ENCODE results near the gene RNF123.

RNF123 gene

GRCh38 chr3:49732597-49732996 is 43.2 kb downstream of the RNF123 start:
- Histone ChIP-seq H3K36me3 (peaks cover 8% of the 10 kb centered on the region), H3K27me3 (no peaks in the 10 kb centered on the region), H3K9me3 (no peaks in the 10 kb centered on the region), H3K4me1 (no peaks in the 10 kb centered on the region), H3K4me3 (ENCODE audit: low read depth, low read length) (no peak overlapping the region)
- no peak for TF ChIP-seq CTCF (IDR thresholded peaks at IDR 0.05; ENCODE audit: low read depth, low read length)
- DNase-seq = no peak

DNA sequence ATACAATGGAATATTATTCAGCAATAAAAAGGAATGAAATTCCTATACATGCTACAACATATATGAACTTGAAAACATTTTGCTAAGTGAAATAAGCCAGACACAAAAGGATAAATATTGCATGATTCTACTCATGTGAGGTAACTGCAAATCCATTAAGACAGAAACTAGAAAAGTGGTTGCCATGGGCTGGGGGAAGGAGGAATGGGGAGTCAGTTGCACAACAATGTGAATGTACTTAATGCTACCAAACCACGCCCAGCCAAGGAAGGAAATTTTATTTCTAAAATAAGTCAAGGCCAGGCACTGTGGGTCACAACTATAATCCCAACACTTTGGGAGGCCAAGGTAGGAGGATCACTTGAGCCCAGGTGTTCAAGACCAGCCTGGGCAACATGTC is 44.2 kb downstream of the RNF123 start:
- Histone ChIP-seq H3K36me3 (peaks cover 15% of the 10 kb centered on the region), H3K4me1 (no peaks in the 10 kb centered on the region), H3K27me3 (no peaks in the 10 kb centered on the region), H3K9me3 (no peaks in the 10 kb centered on the region), H3K4me3 (ENCODE audit: low read depth, low read length) (no peak overlapping the region)
- no peak for TF ChIP-seq CTCF (IDR thresholded peaks at IDR 0.05; ENCODE audit: low read depth, low read length)
- no peak for DNase-seq

- H3K9me3 ChIP-seq = no peaks in the 10 kb centered on the region
- no peak overlapping the region for H3K4me3 ChIP-seq (ENCODE audit: low read depth, low read length)
- no peaks in the 10 kb centered on the region for H3K4me1 ChIP-seq
- H3K27me3 ChIP-seq = no peaks in the 10 kb centered on the region
- H3K36me3 ChIP-seq = peaks cover 15% of the 10 kb centered on the region
- no peak for TF ChIP-seq CTCF (IDR thresholded peaks at IDR 0.05; ENCODE audit: low read depth, low read length)
- no peak for DNase-seq
Observed at GRCh38 chr3:49734752-49735151, 45.4 kb downstream of the RNF123 start.

DNA sequence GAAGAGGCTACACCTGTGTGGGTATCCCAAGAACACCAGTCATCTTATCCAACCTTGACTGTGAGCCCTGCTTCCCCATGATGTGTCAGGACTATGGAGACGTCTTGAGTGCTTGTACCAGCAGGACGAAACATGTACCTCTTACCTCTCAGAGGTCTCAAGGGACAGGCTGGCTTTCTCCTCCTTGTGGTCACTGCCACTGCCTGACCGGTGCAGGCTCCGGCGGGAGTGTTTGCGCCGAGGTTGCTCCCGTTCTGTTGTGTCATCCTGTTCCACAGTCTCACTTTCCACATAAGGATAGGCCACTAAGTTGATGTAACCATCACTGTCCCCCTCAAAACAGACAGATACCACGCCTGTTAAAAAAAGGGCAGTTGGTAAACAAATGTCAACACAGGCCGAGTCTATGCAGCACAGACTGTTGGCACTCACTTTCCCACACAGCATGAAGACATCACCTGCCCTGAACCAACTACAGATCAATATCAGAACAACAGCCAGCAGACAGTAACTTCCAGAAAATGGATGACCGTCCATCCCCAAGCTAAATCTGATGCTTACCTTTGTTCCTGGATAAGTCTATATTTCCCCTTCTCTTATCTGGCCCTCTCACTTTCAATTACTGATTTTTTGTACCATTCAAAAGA is 48.8 kb downstream of the RNF123 start:
- Histone ChIP-seq H3K36me3 (peaks cover 15% of the 10 kb centered on the region), H3K27me3 (no peaks in the 10 kb centered on the region), H3K4me1 (no peaks in the 10 kb centered on the region), H3K4me3 (ENCODE audit: low read depth, low read length) (no peak overlapping the region), H3K9me3 (no peaks in the 10 kb centered on the region)
- DNase-seq = no peak
- TF ChIP-seq CTCF (IDR thresholded peaks at IDR 0.05; ENCODE audit: low read depth, low read length) = no peak

GRCh38 chr3:49740427-49740826 is 51.1 kb downstream of the RNF123 start:
- DNase-seq = no peak
- no peak for TF ChIP-seq CTCF (IDR thresholded peaks at IDR 0.05; ENCODE audit: low read depth, low read length)
- H3K4me3 ChIP-seq (ENCODE audit: low read depth, low read length) = no peak overlapping the region
- no peaks in the 10 kb centered on the region for H3K27me3 ChIP-seq
- H3K36me3 ChIP-seq = peaks cover 12% of the 10 kb centered on the region
- H3K9me3 ChIP-seq = no peaks in the 10 kb centered on the region
- H3K4me1 ChIP-seq = no peaks in the 10 kb centered on the region

DNA sequence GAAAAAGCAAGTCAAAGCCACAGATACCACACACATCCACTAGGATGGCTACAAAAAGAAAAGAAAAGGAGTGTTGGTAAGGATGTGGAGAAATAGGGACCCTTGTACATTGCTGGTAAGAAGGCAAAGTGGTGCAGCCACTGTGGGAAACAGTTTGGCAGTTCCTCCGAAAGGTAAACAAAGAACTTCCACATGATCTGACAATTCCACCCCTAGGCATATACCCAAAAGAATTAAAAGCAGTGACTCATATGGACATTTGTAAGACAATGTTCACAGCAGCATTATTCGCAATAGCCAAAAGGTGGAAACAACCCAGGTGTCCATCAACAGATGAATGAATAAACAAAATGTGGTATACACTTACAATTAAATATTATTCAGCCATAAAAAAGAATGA is 56.6 kb downstream of the RNF123 start:
- Histone ChIP-seq H3K27me3 (no peaks in the 10 kb centered on the region), H3K4me1 (no peaks in the 10 kb centered on the region), H3K9me3 (no peaks in the 10 kb centered on the region), H3K4me3 (ENCODE audit: low read depth, low read length) (no peak overlapping the region), H3K36me3 (no peaks in the 10 kb centered on the region; the same call in 1 of the 2 replicates)
- no peak for DNase-seq
- no peak for TF ChIP-seq CTCF (IDR thresholded peaks at IDR 0.05; ENCODE audit: low read depth, low read length)

All from BE2C (cell line).